Measurements from ENCODE around the gene ADAMTS14. TPM values are rescaled to one million over a fixed set of nuclear protein-coding genes. Genes with fewer than 3 reads are reported as not detected.
"Not testable (repeated sequence)": the region's sequence is repeated elsewhere in the genome, so short reads cannot be mapped to it uniquely, and the experiment has no call there.

Gene ADAMTS14, protein sequence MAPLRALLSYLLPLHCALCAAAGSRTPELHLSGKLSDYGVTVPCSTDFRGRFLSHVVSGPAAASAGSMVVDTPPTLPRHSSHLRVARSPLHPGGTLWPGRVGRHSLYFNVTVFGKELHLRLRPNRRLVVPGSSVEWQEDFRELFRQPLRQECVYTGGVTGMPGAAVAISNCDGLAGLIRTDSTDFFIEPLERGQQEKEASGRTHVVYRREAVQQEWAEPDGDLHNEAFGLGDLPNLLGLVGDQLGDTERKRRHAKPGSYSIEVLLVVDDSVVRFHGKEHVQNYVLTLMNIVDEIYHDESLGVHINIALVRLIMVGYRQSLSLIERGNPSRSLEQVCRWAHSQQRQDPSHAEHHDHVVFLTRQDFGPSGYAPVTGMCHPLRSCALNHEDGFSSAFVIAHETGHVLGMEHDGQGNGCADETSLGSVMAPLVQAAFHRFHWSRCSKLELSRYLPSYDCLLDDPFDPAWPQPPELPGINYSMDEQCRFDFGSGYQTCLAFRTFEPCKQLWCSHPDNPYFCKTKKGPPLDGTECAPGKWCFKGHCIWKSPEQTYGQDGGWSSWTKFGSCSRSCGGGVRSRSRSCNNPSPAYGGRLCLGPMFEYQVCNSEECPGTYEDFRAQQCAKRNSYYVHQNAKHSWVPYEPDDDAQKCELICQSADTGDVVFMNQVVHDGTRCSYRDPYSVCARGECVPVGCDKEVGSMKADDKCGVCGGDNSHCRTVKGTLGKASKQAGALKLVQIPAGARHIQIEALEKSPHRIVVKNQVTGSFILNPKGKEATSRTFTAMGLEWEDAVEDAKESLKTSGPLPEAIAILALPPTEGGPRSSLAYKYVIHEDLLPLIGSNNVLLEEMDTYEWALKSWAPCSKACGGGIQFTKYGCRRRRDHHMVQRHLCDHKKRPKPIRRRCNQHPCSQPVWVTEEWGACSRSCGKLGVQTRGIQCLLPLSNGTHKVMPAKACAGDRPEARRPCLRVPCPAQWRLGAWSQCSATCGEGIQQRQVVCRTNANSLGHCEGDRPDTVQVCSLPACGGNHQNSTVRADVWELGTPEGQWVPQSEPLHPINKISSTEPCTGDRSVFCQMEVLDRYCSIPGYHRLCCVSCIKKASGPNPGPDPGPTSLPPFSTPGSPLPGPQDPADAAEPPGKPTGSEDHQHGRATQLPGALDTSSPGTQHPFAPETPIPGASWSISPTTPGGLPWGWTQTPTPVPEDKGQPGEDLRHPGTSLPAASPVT
- polyA plus RNA-seq (2013, experiment 1 of 2; ENCODE audit: insufficient read length), result 1.8 TPM
- polyA plus RNA-seq (2013, experiment 2 of 2; ENCODE audit: insufficient read length), result 1.9 TPM

GRCh38 chr10:70672165-70673042 is at the start of gene ADAMTS14:
Gene ADAMTS14, plus strand, starts transcription at chr10:70672506. Its CDS starts 297 bp downstream, at chr10:70672803.
- peak; percentile 28 for DNase-seq

DNA sequence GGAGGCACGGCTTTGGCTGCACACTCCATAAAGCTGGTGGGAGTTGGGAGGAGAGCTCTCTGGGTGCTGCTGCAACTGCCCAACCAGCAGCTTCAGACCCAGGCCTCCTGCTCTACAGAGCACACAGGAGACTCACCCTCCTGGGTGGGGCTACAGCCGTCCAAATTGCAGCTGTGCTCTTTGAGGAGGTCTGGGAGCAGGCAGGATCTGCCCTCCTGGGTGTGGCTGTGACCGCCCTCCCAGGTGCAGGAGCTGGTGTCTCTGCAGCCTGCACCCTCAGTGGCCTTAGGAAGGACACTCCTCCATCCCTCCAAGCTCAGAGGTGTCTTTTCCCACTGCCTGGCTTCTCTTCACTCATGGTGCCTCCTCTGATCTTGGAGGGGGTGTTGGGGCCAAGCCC is 49.8 kb upstream of the ADAMTS14 start:
- DNase-seq, result no peak

DNA sequence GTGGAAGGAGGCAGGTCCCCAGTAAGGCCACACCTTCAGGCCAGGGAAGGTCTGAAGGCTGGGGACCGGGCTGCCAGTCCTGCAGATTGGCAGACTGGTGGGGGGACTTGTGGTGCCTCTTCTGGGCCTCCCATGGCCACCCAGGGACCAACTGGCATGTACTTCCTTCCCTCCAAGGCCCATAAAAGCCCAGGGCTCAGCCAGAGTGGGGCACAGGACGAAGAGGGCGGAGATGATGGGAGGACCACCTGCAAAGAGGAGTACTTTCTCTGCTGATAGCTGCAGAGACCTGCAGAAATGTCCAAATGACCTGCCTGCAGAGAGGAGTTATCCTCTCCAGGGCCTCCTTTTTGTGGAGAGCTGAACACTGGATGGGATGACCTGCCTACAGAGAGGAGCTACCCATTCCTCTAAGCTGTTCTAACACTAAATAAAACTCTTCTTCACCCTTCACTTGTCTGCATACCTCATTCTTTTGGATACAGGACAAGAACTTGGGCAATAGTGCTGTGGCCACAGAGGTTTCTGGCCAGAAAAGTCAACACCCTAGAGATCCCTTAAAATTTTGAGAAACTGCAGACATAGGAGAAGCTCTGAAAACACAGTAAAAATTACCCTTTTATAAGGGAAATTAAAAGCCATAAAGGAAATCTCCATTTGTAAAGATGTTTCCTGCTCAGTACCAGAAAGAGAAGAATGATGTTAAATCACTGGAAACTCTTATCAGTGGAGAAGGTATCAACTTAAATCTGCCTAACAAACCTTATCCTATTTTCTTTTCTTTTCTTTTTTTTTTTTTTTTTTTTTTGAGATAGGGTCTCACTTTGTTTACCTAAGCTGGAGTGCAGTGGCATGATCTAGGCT is 49.1 kb upstream of the ADAMTS14 start:
- peak; percentile 14 for DNase-seq

DNA sequence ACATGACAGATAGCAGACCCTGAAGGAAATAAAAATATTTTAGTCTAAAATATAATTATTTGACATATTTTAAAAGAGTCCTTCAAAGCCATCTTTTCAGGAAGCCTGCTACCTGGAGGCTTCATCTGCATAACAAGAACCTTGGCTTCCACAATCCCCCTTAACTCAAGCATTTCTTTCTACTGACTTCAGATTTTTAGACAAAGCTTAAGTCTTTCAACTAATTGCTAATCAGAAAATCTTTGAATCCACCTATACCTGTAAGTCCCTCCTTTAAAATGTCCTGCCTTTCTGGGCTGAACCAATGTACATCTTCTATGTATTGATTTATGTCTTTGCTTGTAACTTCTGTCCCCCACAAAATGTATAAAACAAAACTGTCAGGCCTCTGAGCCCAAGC is 46.2 kb upstream of the ADAMTS14 start:
- no peak for DNase-seq

DNA sequence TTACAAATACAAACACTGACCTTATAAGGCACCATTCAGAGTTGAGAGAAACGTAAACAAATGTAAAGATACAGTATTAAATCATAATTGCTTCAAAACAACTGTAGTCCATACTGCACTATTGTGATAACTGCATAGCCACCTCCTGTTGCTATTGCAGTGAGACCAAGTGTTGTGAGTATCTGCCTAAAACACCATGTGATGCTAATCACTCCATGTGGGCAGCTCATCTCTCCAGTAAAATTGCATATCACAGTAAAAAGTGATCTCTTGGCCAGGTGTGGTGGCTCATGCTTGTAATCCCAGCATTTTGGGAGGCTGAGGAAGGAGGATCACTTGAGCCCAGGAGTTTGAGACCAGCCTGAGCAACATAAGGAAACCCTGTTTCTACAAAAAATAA is 43.0 kb upstream of the ADAMTS14 start:
- no peak for DNase-seq

- DNase-seq, result not testable (repeated sequence)
Observed at GRCh38 chr10:70631735-70632134, 40.6 kb upstream of the ADAMTS14 start.

DNA sequence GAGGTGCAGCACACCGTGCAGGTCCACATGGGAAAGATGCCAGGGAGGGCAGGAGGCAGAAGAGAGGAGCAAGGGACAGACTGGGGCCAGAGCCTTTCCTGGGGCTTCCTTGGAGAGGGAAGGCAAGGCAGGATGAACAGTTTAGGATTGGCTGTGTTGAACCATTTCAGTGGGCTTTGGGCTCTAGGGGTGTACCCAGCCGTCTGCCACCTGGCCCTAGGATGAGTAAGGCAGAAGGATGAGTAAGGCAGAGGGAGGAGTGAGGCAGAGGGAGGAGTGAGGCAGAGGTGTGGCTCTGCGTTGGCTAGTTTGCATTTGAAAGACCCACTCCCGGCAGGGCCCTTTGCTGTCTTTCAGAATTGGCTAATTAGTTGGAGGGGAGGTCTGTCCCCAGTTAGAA is 38.3 kb upstream of the ADAMTS14 start:
- no peak for DNase-seq

GRCh38 chr10:70634515-70634914 is 37.8 kb upstream of the ADAMTS14 start:
- not testable (repeated sequence) for DNase-seq

DNA sequence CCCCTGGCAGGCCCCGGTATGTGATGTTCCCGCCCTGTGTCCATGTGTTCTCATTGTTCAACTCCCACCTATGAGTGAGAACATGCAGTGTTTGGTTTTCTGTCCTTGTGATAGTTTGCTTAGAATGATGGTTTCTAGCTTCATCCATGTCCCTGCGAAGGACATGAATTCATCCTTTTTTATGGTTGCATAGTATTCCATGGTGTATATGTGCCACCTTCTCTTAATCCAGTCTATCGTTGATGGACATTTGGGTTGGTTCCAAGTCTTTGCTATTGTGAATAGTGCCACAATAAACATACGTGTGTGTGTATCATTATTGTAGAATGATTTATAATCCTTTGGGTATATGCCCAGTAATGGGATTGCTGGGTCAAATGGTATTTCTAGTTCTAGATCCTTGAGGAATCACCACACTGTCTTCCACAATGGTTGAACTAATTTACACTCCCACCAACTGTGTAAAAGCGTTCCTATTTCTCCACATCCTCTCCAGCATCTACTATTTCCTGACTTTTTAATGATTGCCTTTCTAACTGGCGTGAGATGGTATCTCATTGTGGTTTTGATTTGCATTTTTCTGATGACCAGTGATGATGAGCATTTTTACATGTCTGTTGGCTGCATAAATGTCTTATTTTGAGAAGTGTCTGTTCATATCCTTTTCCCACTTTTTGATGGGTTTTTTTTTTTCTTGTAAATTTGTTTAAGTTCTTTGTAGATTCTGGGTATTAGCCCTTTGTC is 32.5 kb upstream of the ADAMTS14 start:
- not testable (repeated sequence) for DNase-seq

- DNase-seq, result not testable (repeated sequence)
Observed at GRCh38 chr10:70643272-70643671, 29.0 kb upstream of the ADAMTS14 start.

GRCh38 chr10:70644959-70645358 is 27.3 kb upstream of the ADAMTS14 start:
- not testable (repeated sequence) for DNase-seq

GRCh38 chr10:70647086-70647485 is 25.2 kb upstream of the ADAMTS14 start:
- DNase-seq, result no peak

- DNase-seq, result no peak
Observed at GRCh38 chr10:70648427-70648826, 23.9 kb upstream of the ADAMTS14 start.

GRCh38 chr10:70649526-70649925 is 22.8 kb upstream of the ADAMTS14 start:
- peak; percentile 72 for DNase-seq

- DNase-seq, result no peak
Observed at GRCh38 chr10:70650104-70650503, 22.2 kb upstream of the ADAMTS14 start.

- no peak for DNase-seq
Observed at GRCh38 chr10:70650718-70651117, 21.6 kb upstream of the ADAMTS14 start.

- DNase-seq, result no peak
Observed at GRCh38 chr10:70651661-70652060, 20.6 kb upstream of the ADAMTS14 start.

DNA sequence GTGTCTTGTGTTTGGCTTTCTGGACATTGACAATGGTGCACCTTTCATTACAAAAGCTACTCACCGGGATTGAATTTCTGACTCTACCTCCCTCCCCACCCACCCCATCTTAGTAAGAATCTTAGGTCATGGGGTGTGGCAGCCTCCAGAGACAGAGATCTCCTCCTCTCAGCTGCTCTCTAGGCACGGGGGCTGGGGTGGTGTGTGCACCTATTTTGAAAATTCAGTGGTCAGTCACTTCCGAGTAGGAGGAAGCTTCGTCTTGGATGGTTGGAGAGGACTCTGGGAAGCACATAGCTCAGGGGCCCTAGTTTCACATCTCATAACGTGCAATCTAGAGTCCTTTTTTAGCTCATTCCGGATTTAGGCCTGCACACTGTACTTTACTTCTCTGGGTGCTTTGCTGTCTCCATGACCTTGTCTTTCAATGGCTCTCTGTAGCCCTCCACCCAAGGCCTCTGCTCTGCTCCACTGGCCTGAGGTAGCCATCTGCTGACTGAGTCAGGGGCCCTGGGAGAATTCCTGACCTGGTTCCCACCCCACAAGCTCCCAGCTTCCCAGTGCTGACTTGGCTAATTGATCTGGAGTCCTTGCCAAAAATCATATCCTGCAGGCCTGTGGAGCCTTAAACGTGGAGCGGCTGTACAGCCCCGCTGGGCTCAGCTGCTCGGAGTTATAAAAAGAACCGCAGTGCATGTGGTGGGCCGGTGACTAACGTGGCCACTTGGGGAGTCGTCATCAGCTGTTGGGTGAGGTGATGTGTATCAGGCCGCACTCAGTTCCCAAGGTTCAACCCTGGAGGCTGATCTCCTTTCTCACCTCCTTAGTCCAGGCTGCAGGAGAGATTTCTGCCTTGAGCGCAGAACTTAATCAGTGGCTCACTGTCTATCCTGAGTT is 19.3 kb upstream of the ADAMTS14 start:
- DNase-seq, result peak; percentile 98

GRCh38 chr10:70655316-70655715 is 17.0 kb upstream of the ADAMTS14 start:
- no peak for DNase-seq
